PFSK-1 (cell line): ENCODE measurements around the gene HSPB2.

Experiments
- POLR2AphosphoS5 ChIP-seq: IDR thresholded peaks from 2 replicates; pipeline ENCODE4 v1.6.1; 2012; ENCODE audit warnings: low read depth, mild to moderate bottlenecking, control low read depth, low read length, moderate library complexity
- TF ChIP-seq, protein P1 (sequence below), 2 experiments: IDR thresholded peaks; 2 replicates each; pipeline versions ENCODE4 v1.6.1 to v1.8.0; 2011 to 2012; ENCODE audit warnings: low read depth in 2 of 2, low read length in 2 of 2, control low read depth in 1 of 2, inconsistent platforms in 1 of 2, mild to moderate bottlenecking in 1 of 2, moderate library complexity in 1 of 2; ENCODE audit not compliant: insufficient read depth in 1 of 2

DNA sequence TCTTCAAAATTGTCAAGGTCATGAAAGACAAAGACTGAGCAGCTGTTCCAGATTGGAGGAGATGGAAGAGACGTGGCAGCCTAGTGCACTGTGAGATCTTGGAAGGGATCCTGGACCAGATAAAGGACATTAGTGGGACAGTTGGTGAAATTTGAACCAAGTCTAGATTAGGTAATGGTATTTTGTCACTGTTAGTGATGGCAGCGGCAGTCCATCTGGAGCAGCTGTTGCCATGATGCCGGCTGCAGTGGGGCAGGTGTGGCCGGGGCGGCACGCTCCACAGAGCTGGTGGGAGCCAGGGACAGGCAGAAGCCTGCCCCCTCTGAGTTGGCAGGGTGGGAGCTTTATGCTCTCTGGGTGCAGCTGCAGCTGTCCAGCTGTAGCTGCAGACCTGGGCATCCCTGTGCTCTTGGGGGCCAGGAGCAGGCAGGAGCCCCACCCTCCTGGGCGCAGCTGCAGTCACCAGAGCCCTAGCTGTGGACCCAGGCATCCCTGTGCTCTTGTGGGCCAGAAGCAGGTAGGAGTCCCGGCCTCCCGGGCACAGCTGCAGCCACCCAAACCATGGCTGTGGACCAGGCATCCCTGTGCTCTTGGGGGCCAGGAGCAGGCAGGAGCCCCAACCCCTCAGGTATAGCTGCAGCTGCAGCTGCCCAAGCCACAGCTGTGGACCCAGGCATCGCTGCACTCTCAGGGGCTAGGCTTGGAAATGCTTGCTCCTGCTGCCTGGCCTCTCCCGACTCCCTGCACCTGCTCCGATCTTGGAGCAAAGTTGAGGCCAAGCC lies 45.3 kb downstream of the HSPB2 start:
- TF ChIP-seq, protein P1, sequence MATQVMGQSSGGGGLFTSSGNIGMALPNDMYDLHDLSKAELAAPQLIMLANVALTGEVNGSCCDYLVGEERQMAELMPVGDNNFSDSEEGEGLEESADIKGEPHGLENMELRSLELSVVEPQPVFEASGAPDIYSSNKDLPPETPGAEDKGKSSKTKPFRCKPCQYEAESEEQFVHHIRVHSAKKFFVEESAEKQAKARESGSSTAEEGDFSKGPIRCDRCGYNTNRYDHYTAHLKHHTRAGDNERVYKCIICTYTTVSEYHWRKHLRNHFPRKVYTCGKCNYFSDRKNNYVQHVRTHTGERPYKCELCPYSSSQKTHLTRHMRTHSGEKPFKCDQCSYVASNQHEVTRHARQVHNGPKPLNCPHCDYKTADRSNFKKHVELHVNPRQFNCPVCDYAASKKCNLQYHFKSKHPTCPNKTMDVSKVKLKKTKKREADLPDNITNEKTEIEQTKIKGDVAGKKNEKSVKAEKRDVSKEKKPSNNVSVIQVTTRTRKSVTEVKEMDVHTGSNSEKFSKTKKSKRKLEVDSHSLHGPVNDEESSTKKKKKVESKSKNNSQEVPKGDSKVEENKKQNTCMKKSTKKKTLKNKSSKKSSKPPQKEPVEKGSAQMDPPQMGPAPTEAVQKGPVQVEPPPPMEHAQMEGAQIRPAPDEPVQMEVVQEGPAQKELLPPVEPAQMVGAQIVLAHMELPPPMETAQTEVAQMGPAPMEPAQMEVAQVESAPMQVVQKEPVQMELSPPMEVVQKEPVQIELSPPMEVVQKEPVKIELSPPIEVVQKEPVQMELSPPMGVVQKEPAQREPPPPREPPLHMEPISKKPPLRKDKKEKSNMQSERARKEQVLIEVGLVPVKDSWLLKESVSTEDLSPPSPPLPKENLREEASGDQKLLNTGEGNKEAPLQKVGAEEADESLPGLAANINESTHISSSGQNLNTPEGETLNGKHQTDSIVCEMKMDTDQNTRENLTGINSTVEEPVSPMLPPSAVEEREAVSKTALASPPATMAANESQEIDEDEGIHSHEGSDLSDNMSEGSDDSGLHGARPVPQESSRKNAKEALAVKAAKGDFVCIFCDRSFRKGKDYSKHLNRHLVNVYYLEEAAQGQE (IDR thresholded peaks at IDR 0.05; ENCODE audit: insufficient read depth in 1 of 2, low read depth in 2 of 2, low read length in 2 of 2) = no peak
- no peak for TF ChIP-seq POLR2AphosphoS5
